Esophagus squamous epithelium (tissue), 4 donors: ENCODE data around the gene TLE5.

Experiments used
- POLR2A ChIP-seq, 4 donors: fragments of 450-650 bp; IDR thresholded peaks; one replicate each; pipeline ENCODE4 v1.6.1; 2017; ENCODE audit warnings: antibody characterized with exemption in 4 of 4, mild to moderate bottlenecking in 4 of 4, moderate library complexity in 3 of 4
- TF ChIP-seq, protein P1 (sequence below), 6 experiments: fragments of 450-650 bp in 4 of 6; fragments of 200-600 bp in 2 of 6; sonication (generic) in 2 of 6; IDR thresholded peaks; one replicate each; pipeline ENCODE4 v1.5.1; 2016 to 2019; ENCODE audit warnings: antibody characterized with exemption in 6 of 6, mild to moderate bottlenecking in 4 of 6, moderate library complexity in 4 of 6

DNA sequence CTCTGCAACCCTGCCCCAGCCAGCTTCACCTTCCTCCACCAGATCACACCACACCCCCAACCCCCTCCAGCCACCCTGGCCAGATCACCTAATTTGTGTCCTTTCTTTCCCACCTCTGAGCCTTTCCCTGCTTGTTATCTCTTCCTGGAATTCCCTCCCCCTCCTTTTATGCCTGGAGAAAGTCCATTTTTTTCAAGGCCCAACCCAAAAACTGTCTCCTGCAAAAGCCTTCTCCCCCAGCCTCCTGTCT is 28.0 kb downstream of the TLE5 start:
- TF ChIP-seq, protein P1, sequence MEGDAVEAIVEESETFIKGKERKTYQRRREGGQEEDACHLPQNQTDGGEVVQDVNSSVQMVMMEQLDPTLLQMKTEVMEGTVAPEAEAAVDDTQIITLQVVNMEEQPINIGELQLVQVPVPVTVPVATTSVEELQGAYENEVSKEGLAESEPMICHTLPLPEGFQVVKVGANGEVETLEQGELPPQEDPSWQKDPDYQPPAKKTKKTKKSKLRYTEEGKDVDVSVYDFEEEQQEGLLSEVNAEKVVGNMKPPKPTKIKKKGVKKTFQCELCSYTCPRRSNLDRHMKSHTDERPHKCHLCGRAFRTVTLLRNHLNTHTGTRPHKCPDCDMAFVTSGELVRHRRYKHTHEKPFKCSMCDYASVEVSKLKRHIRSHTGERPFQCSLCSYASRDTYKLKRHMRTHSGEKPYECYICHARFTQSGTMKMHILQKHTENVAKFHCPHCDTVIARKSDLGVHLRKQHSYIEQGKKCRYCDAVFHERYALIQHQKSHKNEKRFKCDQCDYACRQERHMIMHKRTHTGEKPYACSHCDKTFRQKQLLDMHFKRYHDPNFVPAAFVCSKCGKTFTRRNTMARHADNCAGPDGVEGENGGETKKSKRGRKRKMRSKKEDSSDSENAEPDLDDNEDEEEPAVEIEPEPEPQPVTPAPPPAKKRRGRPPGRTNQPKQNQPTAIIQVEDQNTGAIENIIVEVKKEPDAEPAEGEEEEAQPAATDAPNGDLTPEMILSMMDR (IDR thresholded peaks at IDR 0.05): no peak
- no peak for TF ChIP-seq POLR2A (IDR thresholded peaks at IDR 0.05)
